ENCODE results near the gene PDGFB.

- TF ChIP-seq CTCF (IDR thresholded peaks at IDR 0.05 in 4 of 5, conservative IDR thresholded peaks at IDR 0.05 in 1 of 5) = no peak
- no peak for TF ChIP-seq POLR2A (IDR thresholded peaks at IDR 0.05)
Measured at GRCh38 chr22:39181778-39182177, 63.0 kb downstream of the PDGFB start.
